Epithelial cell of proximal tubule (primary cell): ENCODE measurements around the gene DRG2. TPM values are rescaled to one million over a fixed set of nuclear protein-coding genes. Genes with fewer than 3 reads are reported as not detected.

Experiments used
- DNase-seq: peaks from one replicate; pipeline ENCODE4 v3.0.0-alpha.2; 2011; ENCODE audit warnings: low read depth
- H3K4me3 ChIP-seq: 2 replicates; pipeline ENCODE4 v1.5.1; 2011; ENCODE audit warnings: low read depth, mild to moderate bottlenecking, low read length
- total RNA-seq: library from RNA; depleted of rRNA; stranded (reverse); fragments of >200 nt; gene quantifications from 2 replicates; pipeline ENCODE4 v1.2.3, GENCODE V29; 2015
- TF ChIP-seq, protein P1 (sequence below): conservative IDR thresholded peaks from 2 replicates; pipeline ENCODE4 v1.5.1; 2012; ENCODE audit warnings: low read depth, mild to moderate bottlenecking, low read length

DRG2 gene
- total RNA-seq, 1 donor from 2014 or later, result 35.3 TPM

DNA sequence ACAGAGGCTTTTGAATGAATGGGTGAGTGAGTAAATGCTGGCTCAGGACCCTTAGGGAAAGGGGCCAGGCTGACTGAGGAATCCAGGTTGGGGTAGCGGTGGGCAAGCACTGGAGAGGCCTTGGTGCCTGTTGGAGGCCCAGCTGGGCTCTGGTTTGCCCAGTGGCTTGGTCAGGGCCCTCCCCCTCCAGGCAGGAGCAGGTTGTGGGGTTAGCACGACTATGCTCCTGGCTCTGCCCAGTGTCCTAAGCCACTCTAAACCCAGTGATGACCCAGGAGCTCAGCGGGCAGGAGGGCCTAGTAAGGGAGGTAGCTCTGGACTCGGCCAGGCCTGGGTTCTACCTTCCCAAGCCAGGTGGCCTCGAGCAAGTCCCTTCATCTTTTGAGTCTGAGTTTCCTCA is 28.3 kb downstream of the DRG2 start:
- TF ChIP-seq, protein P1, sequence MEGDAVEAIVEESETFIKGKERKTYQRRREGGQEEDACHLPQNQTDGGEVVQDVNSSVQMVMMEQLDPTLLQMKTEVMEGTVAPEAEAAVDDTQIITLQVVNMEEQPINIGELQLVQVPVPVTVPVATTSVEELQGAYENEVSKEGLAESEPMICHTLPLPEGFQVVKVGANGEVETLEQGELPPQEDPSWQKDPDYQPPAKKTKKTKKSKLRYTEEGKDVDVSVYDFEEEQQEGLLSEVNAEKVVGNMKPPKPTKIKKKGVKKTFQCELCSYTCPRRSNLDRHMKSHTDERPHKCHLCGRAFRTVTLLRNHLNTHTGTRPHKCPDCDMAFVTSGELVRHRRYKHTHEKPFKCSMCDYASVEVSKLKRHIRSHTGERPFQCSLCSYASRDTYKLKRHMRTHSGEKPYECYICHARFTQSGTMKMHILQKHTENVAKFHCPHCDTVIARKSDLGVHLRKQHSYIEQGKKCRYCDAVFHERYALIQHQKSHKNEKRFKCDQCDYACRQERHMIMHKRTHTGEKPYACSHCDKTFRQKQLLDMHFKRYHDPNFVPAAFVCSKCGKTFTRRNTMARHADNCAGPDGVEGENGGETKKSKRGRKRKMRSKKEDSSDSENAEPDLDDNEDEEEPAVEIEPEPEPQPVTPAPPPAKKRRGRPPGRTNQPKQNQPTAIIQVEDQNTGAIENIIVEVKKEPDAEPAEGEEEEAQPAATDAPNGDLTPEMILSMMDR, result no peak
- DNase-seq, result no peak

DNA sequence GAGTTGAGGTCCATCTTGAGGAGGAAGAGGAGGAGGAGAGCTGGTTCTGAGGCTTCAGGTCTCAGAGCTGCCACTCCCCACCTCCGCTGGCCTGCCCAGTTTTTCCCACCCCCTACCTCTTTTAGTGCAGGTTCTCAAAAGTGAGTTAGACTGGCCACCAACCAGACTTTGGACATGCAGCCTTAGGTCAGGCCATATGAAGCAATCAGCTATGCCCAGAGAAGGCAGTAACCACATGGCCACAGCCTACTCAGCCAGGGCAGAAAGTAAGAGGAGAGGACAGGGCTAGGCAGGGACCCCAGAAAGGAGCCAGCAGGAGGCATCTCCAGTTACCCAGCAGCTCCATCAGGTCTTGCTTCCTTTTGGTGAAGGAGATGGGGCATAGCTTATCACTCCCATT is 29.8 kb downstream of the DRG2 start:
- H3K4me3 ChIP-seq, result no peak overlapping the region
- TF ChIP-seq, protein P1, result no peak
- DNase-seq, result no peak

More for the DNA sequence above, 28.3 kb downstream of the DRG2 start:
- no peak overlapping the region for H3K4me3 ChIP-seq

DNA sequence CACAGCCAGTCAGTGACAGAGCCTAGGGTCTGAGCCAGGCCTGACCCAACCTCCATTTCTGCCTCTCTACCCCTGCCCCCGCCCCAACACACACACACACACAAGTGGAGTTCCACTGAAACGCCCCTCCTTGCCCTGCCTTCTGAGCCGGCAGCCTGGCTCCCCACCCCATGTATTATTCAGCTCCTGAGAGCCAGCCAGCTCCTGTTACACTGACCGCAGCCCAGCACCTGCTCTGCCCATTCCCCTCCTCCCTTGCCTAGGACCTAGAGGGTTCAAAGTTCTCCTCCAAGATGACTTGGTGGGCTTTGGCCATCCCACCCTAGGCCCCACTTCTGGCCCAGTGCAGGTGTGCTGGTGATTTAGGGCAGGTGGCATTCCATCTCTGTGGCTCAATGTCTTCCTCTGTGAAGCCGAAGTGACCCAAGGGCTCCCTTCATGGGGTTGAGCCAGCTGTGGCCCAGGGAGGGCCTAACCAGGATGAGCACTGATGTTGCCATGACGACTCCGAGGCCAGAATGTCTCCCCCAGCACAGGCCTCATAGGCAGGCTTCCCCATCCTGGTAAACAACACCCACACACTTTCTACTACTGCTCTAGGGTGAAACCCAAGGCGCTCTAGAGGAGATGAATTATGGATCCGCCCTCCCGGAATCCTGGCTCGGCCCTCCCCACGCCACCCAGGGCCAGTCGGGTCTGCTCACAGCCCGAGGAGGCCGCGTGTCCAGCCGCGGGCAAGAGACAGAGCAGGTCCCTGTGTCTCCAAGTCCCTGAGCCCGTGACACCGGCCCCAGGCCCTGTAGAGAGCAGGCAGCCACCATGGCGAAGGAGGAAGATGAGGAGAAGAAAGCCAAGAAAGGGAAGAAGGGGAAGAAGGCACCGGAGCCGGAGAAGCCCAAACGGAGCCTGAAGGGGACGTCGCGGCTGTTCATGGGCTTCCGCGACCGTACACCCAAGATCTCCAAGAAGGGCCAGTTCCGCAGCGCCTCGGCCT is 30.5 kb downstream of the DRG2 start:
- no peak overlapping the region for H3K4me3 ChIP-seq
- TF ChIP-seq, protein P1, result no peak
- no peak for DNase-seq

DNA sequence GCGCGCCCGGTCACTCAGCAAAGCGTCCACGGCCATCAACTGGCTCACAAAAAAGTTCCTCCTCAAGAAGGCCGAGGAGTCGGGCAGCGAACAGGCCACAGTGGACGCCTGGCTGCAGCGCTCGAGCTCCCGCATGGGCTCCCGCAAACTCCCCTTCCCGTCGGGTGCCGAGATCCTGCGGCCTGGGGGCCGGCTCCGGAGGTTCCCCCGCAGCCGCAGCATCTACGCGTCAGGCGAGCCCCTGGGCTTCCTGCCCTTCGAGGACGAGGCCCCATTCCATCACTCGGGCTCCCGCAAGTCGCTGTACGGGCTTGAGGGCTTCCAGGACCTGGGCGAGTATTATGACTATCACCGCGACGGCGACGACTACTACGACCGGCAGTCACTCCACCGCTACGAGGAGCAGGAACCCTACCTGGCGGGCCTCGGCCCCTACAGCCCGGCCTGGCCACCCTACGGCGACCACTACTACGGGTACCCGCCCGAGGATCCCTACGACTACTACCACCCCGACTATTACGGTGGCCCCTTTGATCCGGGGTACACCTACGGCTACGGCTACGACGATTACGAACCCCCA is 31.5 kb downstream of the DRG2 start:
- DNase-seq, result no peak
- H3K4me3 ChIP-seq, result no peak overlapping the region
- TF ChIP-seq, protein P1, result no peak

DNA sequence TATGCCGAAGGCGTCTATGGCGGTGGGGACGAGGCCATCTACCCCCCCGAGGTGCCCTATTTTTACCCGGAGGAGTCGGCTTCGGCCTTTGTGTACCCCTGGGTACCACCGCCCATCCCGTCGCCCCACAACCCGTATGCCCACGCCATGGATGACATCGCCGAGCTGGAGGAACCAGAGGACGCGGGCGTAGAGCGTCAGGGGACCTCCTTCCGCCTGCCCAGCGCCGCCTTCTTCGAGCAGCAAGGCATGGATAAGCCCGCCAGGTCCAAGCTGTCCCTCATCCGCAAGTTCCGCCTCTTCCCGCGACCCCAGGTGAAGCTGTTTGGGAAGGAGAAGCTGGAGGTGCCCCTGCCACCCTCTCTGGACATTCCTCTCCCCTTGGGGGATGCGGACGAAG is 32.2 kb downstream of the DRG2 start:
- TF ChIP-seq, protein P1, result no peak
- H3K4me3 ChIP-seq, result no peak overlapping the region
- no peak for DNase-seq

DNA sequence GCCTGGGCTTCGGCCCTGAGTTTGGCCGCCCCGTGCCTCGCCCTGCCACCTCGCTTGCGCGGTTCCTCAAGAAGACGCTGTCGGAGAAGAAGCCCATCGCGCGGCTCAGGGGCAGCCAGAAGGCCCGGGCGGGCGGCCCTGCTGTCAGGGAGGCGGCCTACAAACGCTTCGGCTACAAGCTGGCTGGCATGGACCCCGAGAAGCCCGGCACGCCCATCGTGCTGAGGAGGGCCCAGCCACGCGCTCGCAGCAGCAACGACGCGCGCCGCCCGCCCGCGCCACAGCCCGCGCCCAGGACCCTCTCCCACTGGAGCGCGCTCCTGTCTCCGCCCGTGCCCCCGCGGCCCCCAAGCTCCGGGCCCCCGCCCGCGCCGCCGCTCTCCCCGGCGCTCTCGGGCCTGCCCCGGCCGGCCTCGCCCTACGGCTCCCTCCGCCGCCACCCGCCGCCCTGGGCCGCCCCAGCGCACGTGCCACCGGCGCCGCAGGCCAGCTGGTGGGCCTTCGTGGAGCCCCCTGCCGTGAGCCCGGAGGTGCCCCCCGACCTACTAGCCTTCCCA is 32.8 kb downstream of the DRG2 start:
- TF ChIP-seq, protein P1, result no peak
- no peak overlapping the region for H3K4me3 ChIP-seq
- DNase-seq, result no peak
